Measurements from ENCODE around the gene TPSAB1.

- TF ChIP-seq POLR2AphosphoS5 (IDR thresholded peaks at IDR 0.05; ENCODE audit: low read depth): no peak
- TF ChIP-seq CTCF (IDR thresholded peaks at IDR 0.05; ENCODE audit: insufficient read depth, low read length): no peak
Observed at GRCh38 chr16:1264345-1265089, 24.0 kb downstream of the TPSAB1 start.

All from HL-60 (cell line).